BE2C (cell line): ENCODE results near the gene AGBL1.

Experiments
- DNase-seq: peaks from one replicate; pipeline ENCODE4 v3.0.0-alpha.2; 2020
- H3K27me3 ChIP-seq: fragments of 250-450 bp; sonication (Bioruptor Pico); 2 replicates; pipeline ENCODE4 v1.5.1; 2020; ENCODE audit warnings: mild to moderate bottlenecking
- H3K36me3 ChIP-seq: fragments of 250-450 bp; sonication (Bioruptor Pico); 2 replicates; pipeline ENCODE4 v1.5.1; 2020; ENCODE audit warnings: mild to moderate bottlenecking
- H3K4me1 ChIP-seq: fragments of 250-450 bp; sonication (Bioruptor Pico); 2 replicates; pipeline ENCODE4 v1.5.1; 2020
- H3K4me3 ChIP-seq: 2 replicates; pipeline ENCODE4 v1.5.1; 2011; ENCODE audit warnings: low read depth, low read length
- H3K9me3 ChIP-seq: fragments of 250-450 bp; sonication (Bioruptor Pico); 2 replicates; pipeline ENCODE4 v1.5.1; 2020
- TF ChIP-seq, protein P1 (sequence below): IDR thresholded peaks from 2 replicates; pipeline ENCODE4 v1.5.1; 2012; ENCODE audit warnings: mild to moderate bottlenecking, low read depth, low read length

The AGBL1 gene

DNA sequence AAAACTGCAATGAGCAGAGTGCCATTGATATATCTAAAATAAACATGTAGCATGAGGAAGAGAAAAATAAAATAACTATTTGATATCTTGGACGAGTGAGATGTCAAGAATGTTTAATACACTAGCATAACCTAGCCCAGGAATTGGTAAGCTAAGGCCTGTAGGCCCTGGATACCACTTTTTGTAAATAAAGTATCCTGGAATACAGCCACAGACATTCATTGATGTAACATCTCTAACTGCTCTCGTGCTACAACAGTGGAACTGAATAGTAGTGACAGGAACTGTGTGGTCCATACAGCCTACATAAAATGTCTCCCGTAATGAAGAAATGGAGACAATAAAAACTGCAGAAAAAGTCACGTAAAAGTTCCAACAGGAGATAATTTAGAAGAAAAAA lies 869.0 kb downstream of the AGBL1 start:
- Histone ChIP-seq H3K4me3 (no peak overlapping the region), H3K36me3 (no peaks in the 10 kb centered on the region), H3K27me3 (0 out of 2 replicates have a peak, but pooled peaks cover 3% of the 10 kb centered on the region), H3K9me3 (no peaks in the 10 kb centered on the region), H3K4me1 (no peaks in the 10 kb centered on the region)
- TF ChIP-seq, protein P1, sequence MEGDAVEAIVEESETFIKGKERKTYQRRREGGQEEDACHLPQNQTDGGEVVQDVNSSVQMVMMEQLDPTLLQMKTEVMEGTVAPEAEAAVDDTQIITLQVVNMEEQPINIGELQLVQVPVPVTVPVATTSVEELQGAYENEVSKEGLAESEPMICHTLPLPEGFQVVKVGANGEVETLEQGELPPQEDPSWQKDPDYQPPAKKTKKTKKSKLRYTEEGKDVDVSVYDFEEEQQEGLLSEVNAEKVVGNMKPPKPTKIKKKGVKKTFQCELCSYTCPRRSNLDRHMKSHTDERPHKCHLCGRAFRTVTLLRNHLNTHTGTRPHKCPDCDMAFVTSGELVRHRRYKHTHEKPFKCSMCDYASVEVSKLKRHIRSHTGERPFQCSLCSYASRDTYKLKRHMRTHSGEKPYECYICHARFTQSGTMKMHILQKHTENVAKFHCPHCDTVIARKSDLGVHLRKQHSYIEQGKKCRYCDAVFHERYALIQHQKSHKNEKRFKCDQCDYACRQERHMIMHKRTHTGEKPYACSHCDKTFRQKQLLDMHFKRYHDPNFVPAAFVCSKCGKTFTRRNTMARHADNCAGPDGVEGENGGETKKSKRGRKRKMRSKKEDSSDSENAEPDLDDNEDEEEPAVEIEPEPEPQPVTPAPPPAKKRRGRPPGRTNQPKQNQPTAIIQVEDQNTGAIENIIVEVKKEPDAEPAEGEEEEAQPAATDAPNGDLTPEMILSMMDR = no peak
- DNase-seq = no peak

DNA sequence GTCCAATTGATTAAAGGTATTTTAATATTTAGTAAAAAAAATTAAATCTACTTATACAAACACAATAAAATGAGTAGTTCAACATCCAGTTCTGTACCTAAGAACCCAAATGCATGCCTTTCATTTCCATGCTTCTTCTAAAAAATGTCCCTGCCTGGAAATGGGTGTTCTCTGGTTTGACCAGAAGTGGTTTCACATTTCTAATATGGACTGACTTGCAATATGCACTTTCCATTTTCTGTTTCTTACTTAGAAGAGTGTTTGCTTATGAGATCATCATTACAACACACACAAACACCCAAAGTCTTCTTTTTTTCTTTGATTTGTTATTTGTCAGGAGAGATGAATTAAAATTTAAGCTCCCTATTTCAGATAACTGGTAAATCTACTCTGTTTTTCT lies 879.6 kb downstream of the AGBL1 start:
- Histone ChIP-seq H3K27me3 (no peaks in the 10 kb centered on the region; the same call in 1 of the 2 replicates), H3K36me3 (no peaks in the 10 kb centered on the region), H3K4me1 (no peaks in the 10 kb centered on the region), H3K4me3 (no peak overlapping the region), H3K9me3 (no peaks in the 10 kb centered on the region)
- TF ChIP-seq, protein P1 = no peak
- no peak for DNase-seq

DNA sequence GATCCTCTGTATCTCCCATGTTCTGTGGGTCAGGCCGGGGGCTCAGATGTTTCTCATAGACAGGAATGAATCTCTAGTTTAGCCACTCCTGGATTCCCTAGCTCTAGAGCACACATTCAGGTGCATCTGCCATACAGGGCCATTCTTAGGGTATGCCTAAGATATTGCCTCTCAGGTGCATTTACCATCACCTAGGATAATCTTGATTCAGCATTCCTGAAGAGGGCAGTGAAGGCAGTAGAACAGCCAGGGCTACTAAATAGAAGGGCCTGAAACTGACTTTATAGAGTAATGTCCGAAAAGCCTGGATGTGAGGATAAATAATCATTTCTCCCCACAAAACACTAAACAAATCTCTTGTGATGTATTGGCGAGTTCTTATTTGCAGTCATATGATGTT lies 882.0 kb downstream of the AGBL1 start:
- H3K36me3 ChIP-seq = no peaks in the 10 kb centered on the region
- H3K4me1 ChIP-seq = no peaks in the 10 kb centered on the region
- H3K4me3 ChIP-seq = no peak overlapping the region
- H3K27me3 ChIP-seq = no peaks in the 10 kb centered on the region; the same call in 1 of the 2 replicates
- TF ChIP-seq, protein P1 = no peak
- DNase-seq = no peak
- no peaks in the 10 kb centered on the region for H3K9me3 ChIP-seq

DNA sequence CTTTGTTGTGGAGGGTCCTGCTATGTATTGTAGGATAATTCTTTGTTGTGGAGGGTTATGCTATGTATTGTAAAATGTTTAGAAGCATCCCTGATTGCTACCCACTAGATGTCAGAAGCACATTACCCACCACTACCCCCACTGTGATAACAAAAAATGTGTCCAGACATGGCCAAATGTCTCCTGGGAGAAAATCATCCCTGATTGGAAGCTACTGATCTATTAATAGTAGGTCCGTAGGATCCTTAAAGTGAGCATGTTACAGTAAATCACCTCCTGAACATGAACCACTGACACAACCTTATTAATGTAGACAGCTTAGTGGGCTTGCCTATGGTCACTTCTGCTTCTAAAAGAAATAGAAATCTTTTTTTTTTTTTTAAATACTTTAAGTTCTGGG lies 884.6 kb downstream of the AGBL1 start:
- Histone ChIP-seq H3K4me1 (no peaks in the 10 kb centered on the region), H3K4me3 (no peak overlapping the region), H3K9me3 (no peaks in the 10 kb centered on the region), H3K36me3 (no peaks in the 10 kb centered on the region), H3K27me3 (no peaks in the 10 kb centered on the region; the same call in 1 of the 2 replicates)
- no peak for DNase-seq
- TF ChIP-seq, protein P1 = no peak; the same call in 1 of the 2 replicates

DNA sequence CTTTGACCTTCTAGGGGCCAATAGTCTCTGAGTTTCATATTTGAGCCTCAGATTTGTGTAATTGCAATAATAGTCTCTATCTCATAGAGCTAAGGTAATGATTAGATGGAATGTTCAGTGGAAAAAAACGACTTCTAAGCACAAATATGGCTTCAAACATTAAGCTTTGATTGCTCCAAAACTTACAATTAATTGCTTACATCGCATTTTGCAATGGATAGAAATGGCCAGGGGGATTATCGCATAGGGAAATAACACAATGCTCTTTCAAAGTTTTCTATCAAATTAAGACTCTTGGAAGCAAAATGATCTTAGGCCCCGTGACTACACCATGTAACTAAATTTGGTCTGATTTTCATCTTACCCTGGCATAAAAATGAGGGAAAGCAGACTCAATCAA lies 888.6 kb downstream of the AGBL1 start:
- Histone ChIP-seq H3K4me3 (no peak overlapping the region), H3K9me3 (no peaks in the 10 kb centered on the region), H3K4me1 (no peaks in the 10 kb centered on the region), H3K27me3 (no peaks in the 10 kb centered on the region), H3K36me3 (no peaks in the 10 kb centered on the region)
- TF ChIP-seq, protein P1 = no peak
- DNase-seq = no peak

DNA sequence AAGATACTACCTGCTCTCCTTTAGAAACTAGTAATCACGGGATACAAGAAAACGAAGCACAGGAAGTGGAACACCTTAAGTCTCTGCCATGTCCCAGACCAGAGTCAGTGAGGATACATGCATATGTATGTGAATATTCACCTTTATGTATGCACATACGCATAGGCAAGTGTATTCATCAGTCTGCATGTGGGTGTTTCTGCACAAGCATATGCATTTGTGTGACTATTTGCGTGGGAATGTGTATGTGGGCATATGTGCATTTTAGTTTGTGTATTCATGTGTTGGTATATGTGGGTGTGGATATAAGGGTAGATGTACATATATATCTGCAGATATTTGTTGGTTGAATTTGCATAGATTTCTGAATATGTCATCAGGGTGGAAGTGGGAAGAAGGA lies 889.7 kb downstream of the AGBL1 start:
- DNase-seq = no peak

More for the DNA sequence above, 889.7 kb downstream of the AGBL1 start:
- Histone ChIP-seq H3K36me3 (no peaks in the 10 kb centered on the region), H3K4me1 (no peaks in the 10 kb centered on the region), H3K4me3 (no peak overlapping the region), H3K9me3 (no peaks in the 10 kb centered on the region), H3K27me3 (no peaks in the 10 kb centered on the region)
- TF ChIP-seq, protein P1 = no peak
